ENCODE data around the gene GNLY. TPM values are rescaled to one million over a fixed set of nuclear protein-coding genes. Genes with fewer than 3 reads are reported as not detected.

Gene GNLY
- total and polyA plus RNA-seq, 2 of the 13 experiments (the other 11 are each of a cell fraction or from before 2014, with no cell fraction given): not detected

GRCh38 chr2:85655961-85656417 lies 38.2 kb upstream of the GNLY start (continued):
- TF ChIP-seq, protein P1, sequence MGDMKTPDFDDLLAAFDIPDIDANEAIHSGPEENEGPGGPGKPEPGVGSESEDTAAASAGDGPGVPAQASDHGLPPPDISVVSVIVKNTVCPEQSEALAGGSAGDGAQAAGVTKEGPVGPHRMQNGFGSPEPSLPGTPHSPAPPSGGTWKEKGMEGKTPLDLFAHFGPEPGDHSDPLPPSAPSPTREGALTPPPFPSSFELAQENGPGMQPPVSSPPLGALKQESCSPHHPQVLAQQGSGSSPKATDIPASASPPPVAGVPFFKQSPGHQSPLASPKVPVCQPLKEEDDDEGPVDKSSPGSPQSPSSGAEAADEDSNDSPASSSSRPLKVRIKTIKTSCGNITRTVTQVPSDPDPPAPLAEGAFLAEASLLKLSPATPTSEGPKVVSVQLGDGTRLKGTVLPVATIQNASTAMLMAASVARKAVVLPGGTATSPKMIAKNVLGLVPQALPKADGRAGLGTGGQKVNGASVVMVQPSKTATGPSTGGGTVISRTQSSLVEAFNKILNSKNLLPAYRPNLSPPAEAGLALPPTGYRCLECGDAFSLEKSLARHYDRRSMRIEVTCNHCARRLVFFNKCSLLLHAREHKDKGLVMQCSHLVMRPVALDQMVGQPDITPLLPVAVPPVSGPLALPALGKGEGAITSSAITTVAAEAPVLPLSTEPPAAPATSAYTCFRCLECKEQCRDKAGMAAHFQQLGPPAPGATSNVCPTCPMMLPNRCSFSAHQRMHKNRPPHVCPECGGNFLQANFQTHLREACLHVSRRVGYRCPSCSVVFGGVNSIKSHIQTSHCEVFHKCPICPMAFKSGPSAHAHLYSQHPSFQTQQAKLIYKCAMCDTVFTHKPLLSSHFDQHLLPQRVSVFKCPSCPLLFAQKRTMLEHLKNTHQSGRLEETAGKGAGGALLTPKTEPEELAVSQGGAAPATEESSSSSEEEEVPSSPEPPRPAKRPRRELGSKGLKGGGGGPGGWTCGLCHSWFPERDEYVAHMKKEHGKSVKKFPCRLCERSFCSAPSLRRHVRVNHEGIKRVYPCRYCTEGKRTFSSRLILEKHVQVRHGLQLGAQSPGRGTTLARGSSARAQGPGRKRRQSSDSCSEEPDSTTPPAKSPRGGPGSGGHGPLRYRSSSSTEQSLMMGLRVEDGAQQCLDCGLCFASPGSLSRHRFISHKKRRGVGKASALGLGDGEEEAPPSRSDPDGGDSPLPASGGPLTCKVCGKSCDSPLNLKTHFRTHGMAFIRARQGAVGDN (CRISPR knock-in tag; IDR thresholded peaks at IDR 0.05): no peak
- no peak for TF ChIP-seq ZFP41 (CRISPR knock-in tag; IDR thresholded peaks at IDR 0.05; ENCODE audit: borderline replicate concordance)
- TF ChIP-seq MIER2 (CRISPR knock-in tag; IDR thresholded peaks at IDR 0.05): no peak
- no peak for TF ChIP-seq ZSCAN21 (CRISPR knock-in tag; IDR thresholded peaks at IDR 0.05; ENCODE audit: borderline replicate concordance)
- TF ChIP-seq TFDP1 (CRISPR knock-in tag; IDR thresholded peaks at IDR 0.05; ENCODE audit: borderline replicate concordance): no peak
- no peak for TF ChIP-seq SRSF1 (optimal IDR thresholded peaks at IDR 0.05; ENCODE audit: low read depth, low read length)

GRCh38 chr2:85656468-85656867 lies 37.7 kb upstream of the GNLY start:
- in situ Hi-C loops (cut with HindIII; ENCODE audit: extremely low pct_ligation_motif_present, low pct_unique_long_range_greater_than_20kb) (no loop called here), intact Hi-C loops (cut with micrococcal nuclease; ENCODE audit: unreplicated experiment) (no loop called here)
- Histone ChIP-seq H3K36me3 (replicated peaks in 1 of 2; ENCODE audit: control insufficient read depth in 1 of 2, insufficient read depth in 2 of 2, low read length in 2 of 2) (peaks cover 0 to 16% of the 10 kb centered on the region in 2 experiments; a peak in 3 of 5 replicates), H3K79me2 (ENCODE audit: insufficient read depth, low read length) (no peaks in the 10 kb centered on the region), H4K20me1 (ENCODE audit: insufficient read depth, low read length) (no peaks in the 10 kb centered on the region), H3K27me3 (ENCODE audit: control insufficient read depth in 1 of 2, insufficient read depth in 2 of 2, low read length in 2 of 2) (no peaks in the 10 kb centered on the region), H3K4me1 (ENCODE audit: insufficient read depth, low read length) (no peaks in the 10 kb centered on the region), H3K9ac (ENCODE audit: insufficient read depth, low read depth, low read length) (no peak overlapping the region), H2AFZ (ENCODE audit: low read length) (no peak overlapping the region), H3K27ac (ENCODE audit: extremely low read length, insufficient read depth, low read length) (no peak overlapping the region), H3K4me2 (ENCODE audit: low read depth, low read length) (no peak overlapping the region), H3K9me3 (ENCODE audit: low read length) (no peaks in the 10 kb centered on the region), H3K4me3 (replicated peaks in 1 of 3; ENCODE audit: insufficient read depth in 1 of 3, low read depth in 2 of 3, low read length in 3 of 3) (no peak overlapping the region)
- no peak for DNase-seq (ENCODE audit: low spot score)
- 87% methylated on average over 3 of the region's 3 CpGs for WGBS (ENCODE audit: low lambda C conversion rate)
- FAIRE-seq: no peak
- ATAC-seq: no peak
- CTCF ChIA-PET (ENCODE audit: low intra/inter-chr PET ratio, low total read pairs): no interaction called here
- BruUV-seq (replicated peaks): no TSS peak
- POLR2A ChIA-PET: no interaction called here
- TF ChIP-seq, protein P2, sequence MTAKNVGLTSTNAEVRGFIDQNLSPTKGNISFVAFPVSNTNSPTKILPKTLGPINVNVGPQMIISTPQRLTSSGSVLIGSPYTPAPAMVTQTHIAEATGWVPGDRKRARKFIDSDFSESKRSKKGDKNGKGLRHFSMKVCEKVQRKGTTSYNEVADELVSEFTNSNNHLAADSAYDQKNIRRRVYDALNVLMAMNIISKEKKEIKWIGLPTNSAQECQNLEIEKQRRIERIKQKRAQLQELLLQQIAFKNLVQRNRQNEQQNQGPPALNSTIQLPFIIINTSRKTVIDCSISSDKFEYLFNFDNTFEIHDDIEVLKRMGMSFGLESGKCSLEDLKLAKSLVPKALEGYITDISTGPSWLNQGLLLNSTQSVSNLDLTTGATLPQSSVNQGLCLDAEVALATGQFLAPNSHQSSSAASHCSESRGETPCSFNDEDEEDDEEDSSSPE (CRISPR knock-in tag; IDR thresholded peaks at IDR 0.05): no peak
- TF ChIP-seq HES4 (CRISPR knock-in tag; IDR thresholded peaks at IDR 0.05; ENCODE audit: borderline replicate concordance): no peak
- no peak for TF ChIP-seq NCOR1 (IDR thresholded peaks at IDR 0.05; ENCODE audit: borderline replicate concordance, low read length)
- no peak for TF ChIP-seq SIX4 (CRISPR knock-in tag; IDR thresholded peaks at IDR 0.05)
- no peak for TF ChIP-seq ZNF207 (IDR thresholded peaks at IDR 0.05; ENCODE audit: borderline replicate concordance)
- TF ChIP-seq ARID2 (CRISPR knock-in tag; IDR thresholded peaks at IDR 0.05; ENCODE audit: borderline replicate concordance): no peak
- TF ChIP-seq, protein P3, sequence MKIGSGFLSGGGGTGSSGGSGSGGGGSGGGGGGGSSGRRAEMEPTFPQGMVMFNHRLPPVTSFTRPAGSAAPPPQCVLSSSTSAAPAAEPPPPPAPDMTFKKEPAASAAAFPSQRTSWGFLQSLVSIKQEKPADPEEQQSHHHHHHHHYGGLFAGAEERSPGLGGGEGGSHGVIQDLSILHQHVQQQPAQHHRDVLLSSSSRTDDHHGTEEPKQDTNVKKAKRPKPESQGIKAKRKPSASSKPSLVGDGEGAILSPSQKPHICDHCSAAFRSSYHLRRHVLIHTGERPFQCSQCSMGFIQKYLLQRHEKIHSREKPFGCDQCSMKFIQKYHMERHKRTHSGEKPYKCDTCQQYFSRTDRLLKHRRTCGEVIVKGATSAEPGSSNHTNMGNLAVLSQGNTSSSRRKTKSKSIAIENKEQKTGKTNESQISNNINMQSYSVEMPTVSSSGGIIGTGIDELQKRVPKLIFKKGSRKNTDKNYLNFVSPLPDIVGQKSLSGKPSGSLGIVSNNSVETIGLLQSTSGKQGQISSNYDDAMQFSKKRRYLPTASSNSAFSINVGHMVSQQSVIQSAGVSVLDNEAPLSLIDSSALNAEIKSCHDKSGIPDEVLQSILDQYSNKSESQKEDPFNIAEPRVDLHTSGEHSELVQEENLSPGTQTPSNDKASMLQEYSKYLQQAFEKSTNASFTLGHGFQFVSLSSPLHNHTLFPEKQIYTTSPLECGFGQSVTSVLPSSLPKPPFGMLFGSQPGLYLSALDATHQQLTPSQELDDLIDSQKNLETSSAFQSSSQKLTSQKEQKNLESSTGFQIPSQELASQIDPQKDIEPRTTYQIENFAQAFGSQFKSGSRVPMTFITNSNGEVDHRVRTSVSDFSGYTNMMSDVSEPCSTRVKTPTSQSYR (CRISPR knock-in tag; IDR thresholded peaks at IDR 0.05; ENCODE audit: borderline replicate concordance): no peak
- TF ChIP-seq CBX1 (IDR thresholded peaks at IDR 0.05; ENCODE audit: low read depth): no peak
- TF ChIP-seq ZNF777 (CRISPR knock-in tag; IDR thresholded peaks at IDR 0.05): no peak
